ENCODE measurements around the gene FARS2. TPM values are rescaled to one million over a fixed set of nuclear protein-coding genes. Genes with fewer than 3 reads are reported as not detected.
A peak's percentile ranks its signal among the peaks of the same experiment; 100 is the strongest.

FARS2 gene
- 25.4 TPM for total RNA-seq

DNA sequence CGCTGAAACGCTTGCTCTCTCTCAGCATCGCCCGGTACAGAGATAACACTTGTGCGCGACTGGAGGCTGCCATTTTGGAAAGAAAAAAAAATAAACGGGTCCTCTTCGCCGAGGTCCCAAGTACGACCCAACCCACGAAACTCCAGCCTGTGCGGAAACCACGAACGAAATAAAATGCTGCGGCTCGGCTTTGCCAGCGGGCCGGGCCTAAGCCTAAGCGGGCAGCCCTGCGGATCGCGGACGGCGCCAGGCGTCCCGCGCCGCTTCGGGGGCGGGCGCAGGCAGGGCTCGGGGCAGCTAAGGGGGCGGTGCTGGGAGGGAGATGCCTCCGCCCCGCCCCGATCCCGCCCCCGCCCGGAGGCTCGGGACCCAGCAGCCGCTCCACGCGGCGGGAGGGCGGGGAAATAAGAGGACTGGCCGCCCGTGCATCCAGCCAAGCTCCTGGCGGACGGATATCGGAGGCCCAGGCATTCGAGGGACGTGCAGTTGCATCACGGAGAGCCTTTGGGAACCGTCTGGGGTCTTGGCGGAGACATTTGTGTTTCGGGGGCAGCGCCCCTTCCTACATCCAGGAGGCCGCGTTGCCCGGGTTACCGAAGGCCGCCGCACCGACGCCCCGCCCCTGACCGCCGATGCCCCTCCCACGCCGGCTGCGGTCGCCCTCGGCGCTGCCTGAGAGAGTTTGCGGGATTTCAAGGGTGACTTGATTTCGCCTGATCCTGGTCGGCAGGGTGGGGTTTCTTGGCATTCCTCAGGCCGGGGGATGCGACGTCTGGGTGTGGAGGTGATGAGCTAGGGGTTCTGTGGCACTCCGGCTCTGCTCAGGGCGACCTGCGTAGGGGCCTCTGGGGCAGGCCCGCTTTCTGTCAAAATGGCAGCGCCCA, at the start of gene FARS2, which contains the start of gene LYRM4:
Gene FARS2, plus strand, starts transcription at position 853 of the 884 bp plus-strand sequence.
Gene LYRM4, minus strand, starts transcription at position 290 of the 884 bp plus-strand sequence. Its CDS starts 217 bp downstream, at position 73.
- DNase-seq: peak; percentile 91

DNA sequence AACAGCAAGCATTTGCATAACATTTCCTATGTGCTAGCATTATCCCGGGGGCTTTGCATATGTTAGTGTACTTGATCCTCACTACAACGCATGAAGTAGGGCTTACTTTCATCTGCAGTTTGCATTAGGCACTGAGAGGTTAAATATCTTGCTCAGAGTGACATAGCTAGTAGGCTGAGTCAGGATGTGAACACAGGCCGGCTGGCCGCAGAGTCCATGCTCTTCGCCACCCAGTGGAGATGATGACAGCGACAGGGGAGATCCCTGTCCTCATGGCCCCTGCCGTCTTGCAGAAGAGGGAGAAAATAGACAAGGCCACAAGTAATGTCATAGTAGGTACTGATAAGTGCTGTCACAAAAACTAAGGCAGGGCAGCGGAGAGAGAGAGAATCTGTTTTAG, 47.5 kb upstream of the FARS2 start:
- DNase-seq: no peak

GRCh38 chr6:5214570-5215052, 46.7 kb upstream of the FARS2 start:
- DNase-seq: peak; percentile 57

DNA sequence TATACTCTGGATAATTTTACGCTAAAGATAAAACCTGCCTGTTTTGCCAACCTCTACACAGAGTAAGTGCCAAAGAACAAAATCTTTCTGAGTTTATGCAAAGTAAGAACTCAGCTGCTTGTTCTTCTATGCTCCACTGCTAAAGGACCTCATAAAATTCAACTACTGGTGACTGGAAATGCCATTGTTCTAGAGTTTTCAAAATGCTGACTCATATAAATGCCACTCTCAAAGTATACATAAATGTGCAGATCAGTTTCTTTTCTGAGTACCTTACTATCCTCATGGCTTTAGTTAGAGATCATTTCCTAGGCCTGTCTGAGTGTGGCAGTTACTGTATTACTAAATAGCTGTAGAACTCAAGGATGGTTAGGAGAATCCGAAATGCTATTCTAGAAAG, 46.2 kb upstream of the FARS2 start:
- no peak for DNase-seq

DNA sequence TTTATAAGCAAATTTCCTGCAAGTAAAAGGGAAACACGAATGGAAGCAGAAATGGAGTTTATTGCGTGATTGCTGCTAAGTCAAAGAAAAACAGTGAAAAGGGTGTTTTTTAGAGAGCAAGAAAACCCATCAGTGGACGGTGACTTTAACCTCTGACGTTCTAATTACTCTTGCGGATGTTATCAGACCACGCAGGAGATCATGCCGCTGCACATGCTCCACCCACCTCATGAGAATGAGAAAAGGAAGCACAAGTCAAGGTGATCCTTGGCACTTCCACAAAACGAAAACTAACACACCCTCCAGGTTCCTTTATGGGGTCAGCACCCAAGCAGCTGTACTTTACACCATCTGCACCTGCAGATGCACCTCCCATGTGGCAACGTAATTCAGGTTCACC, 45.5 kb upstream of the FARS2 start:
- DNase-seq: no peak

GRCh38 chr6:5217356-5217755, 44.0 kb upstream of the FARS2 start:
- no peak for DNase-seq

DNA sequence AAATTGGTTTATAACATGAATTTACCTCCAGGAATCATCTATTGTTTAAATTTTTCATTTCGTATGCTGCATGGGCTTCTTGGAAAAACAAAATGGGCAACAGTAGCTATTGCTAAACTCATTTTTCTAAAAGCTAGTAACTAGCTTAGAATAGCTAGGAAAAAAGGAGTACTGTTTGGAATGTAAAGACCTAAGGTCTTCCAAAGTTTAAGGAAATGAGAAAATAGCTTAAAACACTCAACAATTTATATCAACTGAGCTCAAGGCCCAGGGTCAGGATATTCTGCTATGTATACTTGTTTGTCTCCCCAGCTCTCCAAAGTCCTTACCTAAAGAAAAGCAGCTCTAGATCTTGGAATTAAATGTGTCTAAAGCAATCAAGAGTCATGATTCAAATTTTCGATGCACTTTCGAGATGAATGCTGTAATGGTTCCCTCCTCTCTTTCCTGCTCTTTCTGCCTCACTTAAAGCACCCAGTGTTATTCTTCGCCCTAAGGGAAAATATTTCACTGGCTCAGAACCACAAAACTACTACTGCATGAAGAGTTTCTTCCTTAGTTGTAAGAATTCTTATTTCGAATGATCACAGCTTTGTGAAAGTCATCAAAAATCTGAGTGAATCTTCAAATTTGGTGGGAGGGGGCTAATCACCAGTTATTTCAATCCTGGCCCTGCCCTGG, 42.2 kb upstream of the FARS2 start:
- DNase-seq: no peak

DNA sequence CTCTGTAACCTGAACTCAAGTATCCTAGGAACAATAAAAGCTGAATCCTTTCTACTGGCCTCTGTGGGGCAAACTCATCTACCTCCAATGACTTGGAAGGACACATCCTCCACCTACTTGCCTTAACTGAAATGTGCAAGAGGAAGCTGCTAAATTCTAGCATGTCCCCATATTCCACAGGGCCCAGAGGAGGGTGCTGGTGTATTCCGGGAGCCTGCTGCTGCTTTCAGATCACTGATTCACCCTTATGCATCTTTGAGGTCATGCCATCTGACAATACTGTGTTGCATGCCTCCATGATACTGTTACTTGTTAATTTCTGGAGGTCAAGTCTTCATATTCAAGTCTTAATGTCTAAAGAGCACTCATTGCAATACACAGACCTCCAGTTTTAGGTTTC, 40.9 kb upstream of the FARS2 start:
- DNase-seq: no peak

GRCh38 chr6:5223309-5223708, 38.0 kb upstream of the FARS2 start:
- DNase-seq: no peak

- no peak for DNase-seq
Observed at GRCh38 chr6:5229356-5229755, 32.0 kb upstream of the FARS2 start.

- no peak for DNase-seq
Observed at GRCh38 chr6:5230081-5230480, 31.2 kb upstream of the FARS2 start.

DNA sequence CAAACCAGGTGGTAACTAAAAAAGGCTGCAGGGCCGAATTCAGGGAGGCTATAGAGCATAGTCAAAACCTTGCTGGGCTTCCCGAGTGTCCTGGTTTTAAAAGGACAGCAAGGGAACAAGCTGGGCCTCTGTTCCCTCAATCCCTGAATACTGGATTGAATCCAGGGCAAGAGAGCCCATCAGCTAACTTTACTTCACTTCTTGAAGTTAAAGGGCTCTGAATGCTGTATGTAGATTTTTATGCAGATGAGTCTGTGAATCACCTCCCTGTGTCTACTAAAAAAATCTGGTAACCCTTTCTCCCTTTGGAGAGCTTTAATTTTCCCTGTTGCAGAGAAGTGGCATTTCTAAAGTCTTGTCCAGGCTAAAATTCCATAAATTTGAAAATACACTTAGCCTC, 30.0 kb upstream of the FARS2 start:
- DNase-seq: no peak

- DNase-seq: no peak
Observed at GRCh38 chr6:5234874-5235273, 26.4 kb upstream of the FARS2 start.

- no peak for DNase-seq
Observed at GRCh38 chr6:5235830-5236229, 25.5 kb upstream of the FARS2 start.

GRCh38 chr6:5237805-5238204, 23.5 kb upstream of the FARS2 start:
- DNase-seq: no peak

DNA sequence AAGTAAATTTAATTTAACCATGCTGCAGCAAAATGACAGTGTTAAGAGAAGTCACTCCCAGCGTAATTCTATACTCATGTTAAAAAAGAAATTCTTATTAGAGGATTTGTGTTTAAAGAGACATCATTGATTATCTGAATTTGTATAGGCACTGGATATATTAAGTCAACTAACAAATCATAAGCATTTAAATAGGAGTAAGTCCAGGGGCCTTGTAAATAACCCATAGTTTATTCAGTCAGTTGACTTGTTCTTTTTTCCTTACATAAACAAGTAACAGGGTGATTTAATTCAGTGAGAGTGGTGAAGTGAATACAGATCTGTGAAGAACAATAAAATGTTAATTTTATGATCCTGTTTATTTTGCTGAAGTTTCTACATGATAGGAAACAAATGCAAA, 23.0 kb upstream of the FARS2 start:
- no peak for DNase-seq

DNA sequence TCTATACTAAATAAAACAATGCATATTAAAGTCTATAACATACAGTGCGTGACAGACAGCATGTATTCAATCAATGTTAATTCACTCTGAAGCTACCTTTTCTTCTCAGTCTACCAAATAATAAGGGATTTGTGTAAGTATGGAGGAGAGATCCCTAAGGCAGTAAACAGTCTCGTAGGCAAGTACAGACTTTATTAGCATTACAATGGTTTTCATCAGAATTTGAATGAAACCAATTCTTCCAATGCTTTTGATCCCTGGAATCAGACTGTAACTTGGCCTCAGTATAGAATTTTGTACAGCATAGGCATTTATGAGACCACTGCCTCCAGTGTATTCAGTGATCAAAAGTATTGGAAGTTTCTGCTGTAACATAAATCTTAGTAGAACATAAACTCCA, 20.1 kb upstream of the FARS2 start:
- no peak for DNase-seq

GRCh38 chr6:5243069-5243468, 18.2 kb upstream of the FARS2 start:
- no peak for DNase-seq

GRCh38 chr6:5246141-5247097, 14.9 kb upstream of the FARS2 start:
- DNase-seq: no peak

DNA sequence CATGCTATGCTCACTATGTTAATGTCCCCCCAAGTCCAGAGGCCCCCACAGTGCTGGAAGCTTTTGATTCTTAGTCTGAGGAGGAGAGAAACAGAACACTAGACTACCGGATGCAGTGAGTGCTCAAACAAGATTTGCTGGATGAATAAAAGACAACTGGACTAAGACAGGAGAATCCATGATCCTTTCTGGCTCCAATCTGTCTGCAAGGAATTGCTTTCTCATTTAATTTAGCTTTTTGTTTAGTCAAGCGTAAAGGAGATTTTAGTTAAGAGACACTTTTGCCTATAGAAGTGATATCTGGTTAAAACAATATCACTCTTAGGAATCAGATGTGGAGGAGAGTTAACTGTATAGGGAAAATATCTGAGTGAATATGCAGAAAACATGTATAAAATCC, 14.1 kb upstream of the FARS2 start:
- no peak for DNase-seq

DNA sequence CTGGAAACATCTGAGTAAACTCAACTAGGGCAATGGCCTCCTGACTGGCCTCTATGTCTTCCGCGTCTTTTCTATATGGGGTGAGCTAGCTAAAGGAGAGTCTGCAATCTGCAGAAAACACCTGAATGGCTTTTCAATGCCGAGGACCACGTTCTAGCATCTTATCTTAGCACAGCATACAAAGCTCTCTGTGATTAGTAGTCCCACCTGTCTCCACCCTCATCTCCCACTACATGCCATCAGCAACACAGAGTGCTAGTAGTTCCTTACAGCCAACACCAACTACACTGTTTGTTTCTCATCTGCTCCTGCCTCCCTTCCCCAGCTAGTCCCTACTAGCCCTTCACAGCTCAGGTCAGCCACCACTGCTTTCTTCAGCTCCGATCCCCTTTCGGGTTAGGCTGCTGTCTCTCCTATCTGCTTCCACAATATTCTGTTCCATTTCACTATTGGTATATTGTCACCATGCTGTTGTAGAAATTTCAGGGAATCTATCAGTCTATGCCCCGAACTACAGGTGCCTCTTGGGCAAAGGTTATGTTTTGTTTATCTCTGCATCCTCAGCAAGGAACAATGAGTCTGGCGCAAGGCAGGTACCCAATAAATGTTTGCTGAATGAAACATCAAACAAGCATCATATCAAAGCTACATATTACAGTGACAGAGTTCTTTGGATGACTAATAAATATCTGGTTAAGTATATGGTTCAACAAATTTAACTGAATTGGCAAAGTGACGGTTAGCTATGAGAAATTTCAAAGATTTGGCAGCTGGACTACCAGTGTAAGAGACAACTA, 12.8 kb upstream of the FARS2 start:
- no peak for DNase-seq
